Right lobe of liver (tissue), 6 donors: Measurements from ENCODE around the gene HIRA. TPM values are rescaled to one million over a fixed set of nuclear protein-coding genes. Genes with fewer than 3 reads are reported as not detected.
"Not testable (repeated sequence)": the region's sequence is repeated elsewhere in the genome, so short reads cannot be mapped to it uniquely, and the experiment has no call there.

ENCODE experiments used
- ATAC-seq, 4 donors: fragments of 200-7000 bp; cut with Tn5 transposase; one replicate each; pipeline ENCODE4 v1.9.1; 2020; ENCODE audit warnings: mild to moderate bottlenecking in 4 of 4, moderate library complexity in 4 of 4
- DNase-seq, 3 donors: peaks; one replicate each; pipeline ENCODE4 v3.0.0-alpha.2; 2020
- H3K27ac ChIP-seq, 3 donors: fragments of 200-600 bp; one replicate each; pipeline ENCODE4 v1.8.0; 2022
- H3K27me3 ChIP-seq, 2 donors: fragments of 200-600 bp; one replicate each; pipeline ENCODE4 v1.8.0; 2022
- H3K36me3 ChIP-seq, 4 donors: fragments of 200-600 bp; sonication (generic) in 1 of 4; one replicate each; pipeline versions ENCODE4 v1.5.1 to v1.8.0; 2017 to 2022; ENCODE audit warnings: control low read depth in 1 of 4
- H3K4me1 ChIP-seq, 4 donors: fragments of 200-600 bp; sonication (generic) in 1 of 4; one replicate each; pipeline versions ENCODE4 v1.5.1 to v1.8.0; 2017 to 2022; ENCODE audit warnings: control low read depth in 1 of 4
- H3K4me3 ChIP-seq, 3 donors: fragments of 200-600 bp; one replicate each; pipeline ENCODE4 v1.8.0; 2022
- H3K9me3 ChIP-seq, 4 donors: fragments of 200-600 bp; sonication (generic) in 1 of 4; one replicate each; pipeline versions ENCODE4 v1.5.1 to v1.8.0; 2017 to 2022; ENCODE audit warnings: control low read depth in 1 of 4
- CTCF ChIP-seq, 4 donors: fragments of 200-600 bp in 3 of 4; fragments of 450-650 bp in 1 of 4; IDR thresholded peaks; one replicate each; pipeline versions ENCODE4 v1.5.1 to v1.8.0; 2016 to 2022; ENCODE audit warnings: antibody characterized with exemption in 4 of 4, mild to moderate bottlenecking in 2 of 4
- POLR2A ChIP-seq: fragments of 450-650 bp; IDR thresholded peaks from one replicate; pipeline ENCODE4 v1.6.1; 2017; ENCODE audit warnings: antibody characterized with exemption, mild to moderate bottlenecking
- WGBS: methylation state at CpG from one replicate; pipeline ENCODE4 v1.1.6; 2018; ENCODE audit warnings: low coverage, low lambda C conversion rate; ENCODE audit not compliant: insufficient coverage; ENCODE audit errors: missing lambda C conversion rate; 5-methylcytosine and 5-hydroxymethylcytosine counted together
- intact Hi-C, 2 donors: fragments of 100-400 bp; cut with DNase I; formaldehyde crosslinking; loops; one replicate each; pipeline versions ENCODE4 v1.11.2 to v1.14.1; 2022
- total RNA-seq, 6 experiments: library from RNA; depleted of rRNA in 2 of 6; stranded (reverse); fragments of >200 nt in 2 of 6; fragmentation: NEBNext Ultra II Directional in 3 of 6; extraction: Animal tissue kit (Norgen Biotek cat#: 25700) in 3 of 6; gene quantifications; one replicate each; pipeline versions ENCODE4 v1.1.0 to v1.2.4, GENCODE V29; 2016 to 2023
- donor health status: DM: no; HTN: yes; CAD: no.
- donor health status: DM: no; HTN: no; CAD: no.
- donor health status: DM: no; HTN: no; CAD: no.
- donor health status: DM: no; HTN: yes; CAD: no.
- donor health status: DM: no; HTN: yes; CAD: no.

The HIRA gene
- total RNA-seq, 6 experiments from 2014 or later = 14.6 to 25.0 (median 17.8) TPM

- ATAC-seq (no peak), DNase-seq (no peak)
- Histone ChIP-seq H3K4me1 (peaks cover 0 to 12% (median 5%) of the 10 kb centered on the region in 4 donors), H3K36me3 (peaks cover 0 to 23% (median 8%) of the 10 kb centered on the region in 4 donors), H3K4me3 (no peak overlapping the region), H3K9me3 (no peaks in the 10 kb centered on the region), H3K27ac (no peak overlapping the region), H3K27me3 (no peaks in the 10 kb centered on the region)
- no peak for TF ChIP-seq POLR2A
- no peak for TF ChIP-seq CTCF (IDR thresholded peaks at IDR 0.05)
- intact Hi-C loops = no loop called here
- 85% methylated on average over 7 of the region's 7 CpGs for WGBS
These were observed 6.8 kb upstream of the HIRA start for GRCh38 chr22:19438298-19438697.

- H3K4me3 ChIP-seq, H3K27ac ChIP-seq, ATAC-seq, H3K27me3 ChIP-seq, intact Hi-C loops, H3K9me3 ChIP-seq, DNase-seq: not testable (repeated sequence)
- H3K4me1 ChIP-seq = peaks cover 0 to 16% (median 6%) of the 10 kb centered on the region in 4 donors
- peaks cover 0 to 20% (median 8%) of the 10 kb centered on the region in 4 donors for H3K36me3 ChIP-seq
- 90% methylated on average over 9 of the region's 9 CpGs for WGBS
These were observed 5.1 kb upstream of the HIRA start for GRCh38 chr22:19436444-19437161.

GRCh38 chr22:19434829-19435580, 3.5 kb upstream of the HIRA start:
- peaks cover 0 to 20% (median 8%) of the 10 kb centered on the region in 4 donors for H3K36me3 ChIP-seq
- intact Hi-C loops = no loop called here
- no peak for ATAC-seq
- 70% methylated on average over 2 of the region's 2 CpGs for WGBS
- no peaks in the 10 kb centered on the region for H3K27me3 ChIP-seq
- DNase-seq = no peak
- peaks cover 0 to 9% (median 4%) of the 10 kb centered on the region in 4 donors for H3K4me1 ChIP-seq
- no peak for TF ChIP-seq POLR2A
- no peak for TF ChIP-seq CTCF (IDR thresholded peaks at IDR 0.05)
- no peak overlapping the region for H3K4me3 ChIP-seq
- no peak overlapping the region for H3K27ac ChIP-seq
- no peaks in the 10 kb centered on the region for H3K9me3 ChIP-seq

- DNase-seq (no peak), ATAC-seq (no peak)
- Histone ChIP-seq H3K36me3 (peaks cover 0 to 20% (median 8%) of the 10 kb centered on the region in 4 donors), H3K4me1 (peaks cover 0 to 15% (median 4%) of the 10 kb centered on the region in 4 donors), H3K27me3 (no peaks in the 10 kb centered on the region), H3K4me3 (no peak overlapping the region), H3K9me3 (no peaks in the 10 kb centered on the region), H3K27ac (no peak overlapping the region)
- WGBS = 87% methylated on average over 7 of the region's 7 CpGs
- intact Hi-C loops = no loop called here
- TF ChIP-seq POLR2A (no peak), CTCF (IDR thresholded peaks at IDR 0.05) (no peak)
These were observed 2.9 kb upstream of the HIRA start for GRCh38 chr22:19434401-19434800.
